ENCODE results near the gene SLC25A2.

Gene SLC25A2

GRCh38 chr5:141313711-141314110 lies 9.9 kb upstream of the SLC25A2 start:
- no peak for DNase-seq

- no peak for DNase-seq
Measured at GRCh38 chr5:141306630-141307029, 2.8 kb upstream of the SLC25A2 start.

- DNase-seq, result no peak
Measured at GRCh38 chr5:141298376-141298775, 5.5 kb downstream of the SLC25A2 start.

GRCh38 chr5:141272906-141273305 lies 30.9 kb downstream of the SLC25A2 start:
- DNase-seq, result no peak

GRCh38 chr5:141269195-141269594 lies 34.7 kb downstream of the SLC25A2 start:
- DNase-seq, result no peak

GRCh38 chr5:141261238-141261546 lies 42.7 kb downstream of the SLC25A2 start:
- no peak for DNase-seq

DNA sequence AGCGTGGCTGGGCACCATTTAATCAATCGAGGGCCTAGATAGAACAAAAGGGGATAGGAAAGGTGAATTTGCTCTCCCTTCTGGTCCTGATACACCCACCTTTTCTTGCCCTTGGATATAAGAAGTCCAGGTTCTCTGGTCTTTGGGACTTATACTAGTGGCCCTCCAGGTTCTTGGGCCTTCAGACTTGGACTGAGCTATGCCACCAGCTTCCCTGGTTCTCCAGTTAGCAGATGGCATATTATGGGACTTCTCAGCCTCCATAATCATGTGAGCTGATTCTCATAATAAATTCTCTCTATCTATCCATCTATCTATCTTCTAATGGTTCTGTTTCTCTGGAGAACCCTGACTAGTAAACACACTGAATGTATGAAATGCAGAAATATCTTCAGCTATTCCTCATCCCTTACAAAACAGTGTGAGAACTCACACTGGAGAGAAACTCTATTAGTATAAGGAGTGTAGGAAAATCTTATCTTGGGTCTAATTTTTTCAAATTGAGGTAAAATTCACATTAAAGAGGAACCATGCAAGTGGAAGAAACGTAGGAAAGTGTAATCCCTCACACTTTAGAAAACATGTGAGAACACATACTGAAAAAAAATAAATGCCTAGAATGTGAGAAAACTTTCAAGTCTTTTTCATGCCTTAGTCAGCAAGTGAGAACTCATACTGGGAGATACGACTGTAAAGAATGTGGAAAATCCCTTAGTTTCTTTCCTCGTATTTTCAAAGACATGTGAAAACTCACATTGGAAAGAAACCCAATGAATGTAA lies 43.2 kb downstream of the SLC25A2 start:
- DNase-seq, result no peak

DNA sequence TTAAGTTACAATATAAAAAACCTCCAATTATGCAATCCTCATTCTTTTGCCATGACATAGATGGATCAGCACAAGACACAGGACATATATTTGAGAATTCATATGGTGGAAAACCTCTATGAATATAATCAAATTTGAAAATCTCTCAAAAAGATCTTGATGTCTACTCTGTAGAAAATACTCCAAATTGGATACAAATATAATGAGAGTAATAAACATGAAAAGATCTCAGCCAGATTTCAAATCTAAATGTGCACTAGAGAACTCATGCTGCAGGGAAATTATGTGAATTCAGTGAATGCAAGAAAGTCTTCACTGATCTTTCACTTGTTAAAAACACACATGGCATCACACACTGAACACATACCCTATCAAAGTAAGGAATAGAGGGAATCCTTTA lies 44.9 kb downstream of the SLC25A2 start:
- DNase-seq, result no peak

DNA sequence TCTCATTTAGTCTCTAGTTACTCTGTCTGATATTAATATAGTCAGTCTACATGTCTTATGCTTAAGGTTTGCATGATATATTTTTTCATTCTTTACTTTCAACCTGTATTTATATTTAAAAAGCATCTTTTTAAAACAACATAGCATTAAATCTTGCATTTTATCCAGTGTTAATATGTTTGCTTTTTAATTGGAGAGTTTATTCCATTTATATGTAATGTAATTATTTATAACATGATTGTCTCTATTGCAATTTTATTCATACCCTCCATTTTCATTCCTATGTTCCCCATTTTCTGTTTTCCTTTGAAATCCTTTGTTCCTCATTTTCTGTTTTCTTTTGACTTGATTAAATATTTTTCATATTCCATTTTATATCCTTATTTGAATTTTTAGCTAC lies 45.4 kb downstream of the SLC25A2 start:
- DNase-seq, result no peak
